NCI-H446 treated with DMSO at 0.1 percent for 48 hours (cell line): Measurements from ENCODE around the gene FRMD4A.
A peak's percentile ranks its signal among the peaks of the same experiment; 100 is the strongest.
"Not testable (repeated sequence)": the region's sequence is repeated elsewhere in the genome, so short reads cannot be mapped to it uniquely, and the experiment has no call there.

Experiments
- DNase-seq: peaks from one replicate; lab custom pipeline; 2025; lab: John Stamatoyannopoulos, UW

The FRMD4A gene

GRCh38 chr10:14052931-14053330 lies 277.8 kb downstream of the FRMD4A start:
- no peak for DNase-seq

GRCh38 chr10:14050598-14050997 lies 280.1 kb downstream of the FRMD4A start:
- no peak for DNase-seq

DNA sequence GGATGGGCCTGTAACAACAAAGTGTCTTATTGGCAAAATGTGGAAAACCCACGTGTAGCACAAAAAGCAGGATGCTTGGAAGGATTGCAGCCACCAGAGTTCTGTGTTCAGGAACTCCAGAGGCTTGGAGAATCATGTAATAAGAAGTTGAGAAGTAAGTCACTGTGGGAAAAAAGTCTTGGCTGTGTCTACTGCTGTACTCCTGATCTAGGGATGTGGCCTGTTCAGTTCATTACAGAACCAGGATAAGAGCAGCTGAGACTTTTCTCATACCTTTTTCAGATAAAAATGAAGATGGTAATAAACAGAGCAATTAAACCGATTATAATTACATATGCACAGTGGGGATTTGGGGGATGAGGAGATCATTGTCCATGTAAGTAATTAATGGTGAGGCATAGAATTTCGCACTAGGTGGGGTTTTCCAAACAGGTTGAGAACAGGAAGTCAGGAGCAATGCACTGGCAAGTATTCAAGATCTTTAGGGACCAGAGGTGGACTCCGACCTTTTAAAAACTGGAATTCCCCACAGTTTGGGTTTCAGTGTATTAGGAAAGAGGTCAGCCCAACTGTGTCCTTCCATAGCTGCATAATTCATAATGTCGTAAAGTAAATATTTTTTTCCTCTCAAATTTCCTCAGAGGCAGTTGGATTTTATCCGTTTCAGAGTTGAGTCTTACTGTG lies 281.7 kb downstream of the FRMD4A start:
- no peak for DNase-seq

DNA sequence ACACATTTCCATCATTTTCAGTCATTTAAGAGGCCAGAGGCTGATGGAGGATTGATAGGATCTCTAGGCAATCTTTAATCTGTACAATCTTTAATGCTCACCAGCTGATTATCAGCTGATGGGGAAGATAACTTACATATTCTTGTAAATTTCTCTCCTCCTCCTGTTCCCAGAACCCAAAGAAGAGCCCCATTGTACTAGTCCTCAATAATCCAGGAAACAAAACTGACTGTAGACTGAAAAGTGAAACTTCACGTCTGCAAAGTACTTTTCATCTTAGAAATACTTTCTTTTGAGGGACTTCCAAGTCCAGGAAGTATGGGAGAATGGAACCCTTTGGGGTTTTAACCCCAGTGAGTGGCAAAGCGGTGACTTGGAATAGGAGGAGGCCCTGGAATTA lies 283.3 kb downstream of the FRMD4A start:
- no peak for DNase-seq

GRCh38 chr10:14042051-14042450 lies 288.7 kb downstream of the FRMD4A start:
- DNase-seq = not testable (repeated sequence)

DNA sequence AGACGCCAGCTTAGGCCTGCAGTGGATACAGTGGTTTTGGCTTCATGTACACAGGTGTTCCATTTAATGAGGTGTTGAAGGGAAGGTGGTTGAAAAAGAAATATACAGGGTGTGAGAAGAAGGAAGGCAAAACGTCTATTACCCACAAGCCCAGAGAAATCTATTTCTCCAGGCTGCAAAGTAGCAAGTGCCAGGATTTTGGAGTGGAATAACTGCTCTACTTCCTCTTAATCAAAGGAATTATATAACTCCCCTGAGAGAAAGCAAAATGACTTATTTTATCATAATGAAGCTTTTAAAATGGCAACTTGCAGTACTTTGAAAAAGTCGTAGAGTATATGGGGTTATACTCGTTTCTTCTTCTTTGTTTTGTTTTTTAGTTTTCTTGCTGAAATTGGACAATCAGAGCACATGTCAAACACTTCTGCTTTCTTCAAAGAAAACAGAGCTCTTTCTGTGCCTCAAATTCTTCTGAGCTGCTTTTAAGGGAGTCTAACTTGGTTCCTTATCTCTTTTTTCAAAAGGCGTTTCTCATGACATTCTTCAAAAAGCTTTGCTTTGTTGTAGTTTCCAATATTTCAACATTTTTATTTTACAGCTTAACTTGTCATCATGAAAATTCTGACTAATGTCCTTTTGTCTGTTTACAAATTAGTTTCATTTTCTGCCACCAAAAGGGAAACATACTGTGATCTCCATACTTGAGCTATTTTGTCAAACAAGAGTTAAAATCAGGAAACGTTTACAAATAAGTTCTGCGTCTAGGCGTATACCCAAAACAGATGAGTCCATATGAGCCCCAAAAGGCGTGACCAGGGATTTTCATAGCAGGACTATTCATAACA lies 289.7 kb downstream of the FRMD4A start:
- no peak for DNase-seq

- no peak for DNase-seq
Measured at GRCh38 chr10:14039968-14040668, 290.6 kb downstream of the FRMD4A start.

GRCh38 chr10:14036233-14036632 lies 294.5 kb downstream of the FRMD4A start:
- no peak for DNase-seq

DNA sequence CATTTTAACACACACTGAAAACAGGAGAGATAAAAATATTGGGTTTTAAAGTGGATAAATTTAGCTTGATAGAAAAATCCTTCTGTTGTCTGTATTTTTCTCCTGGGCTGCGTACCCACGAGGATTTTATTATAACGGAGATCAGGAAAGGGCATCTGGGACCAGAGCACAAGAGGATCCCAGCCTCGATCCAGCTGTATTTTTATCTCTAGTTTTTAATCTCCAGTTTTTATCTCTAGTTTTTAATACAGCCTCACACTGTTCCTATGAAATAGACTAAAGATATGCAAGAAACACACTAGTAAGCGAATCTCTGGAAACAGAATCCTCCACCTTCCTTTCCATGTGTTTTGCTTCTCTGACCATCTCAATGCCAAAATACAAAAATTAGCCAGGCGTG lies 295.2 kb downstream of the FRMD4A start:
- no peak for DNase-seq

DNA sequence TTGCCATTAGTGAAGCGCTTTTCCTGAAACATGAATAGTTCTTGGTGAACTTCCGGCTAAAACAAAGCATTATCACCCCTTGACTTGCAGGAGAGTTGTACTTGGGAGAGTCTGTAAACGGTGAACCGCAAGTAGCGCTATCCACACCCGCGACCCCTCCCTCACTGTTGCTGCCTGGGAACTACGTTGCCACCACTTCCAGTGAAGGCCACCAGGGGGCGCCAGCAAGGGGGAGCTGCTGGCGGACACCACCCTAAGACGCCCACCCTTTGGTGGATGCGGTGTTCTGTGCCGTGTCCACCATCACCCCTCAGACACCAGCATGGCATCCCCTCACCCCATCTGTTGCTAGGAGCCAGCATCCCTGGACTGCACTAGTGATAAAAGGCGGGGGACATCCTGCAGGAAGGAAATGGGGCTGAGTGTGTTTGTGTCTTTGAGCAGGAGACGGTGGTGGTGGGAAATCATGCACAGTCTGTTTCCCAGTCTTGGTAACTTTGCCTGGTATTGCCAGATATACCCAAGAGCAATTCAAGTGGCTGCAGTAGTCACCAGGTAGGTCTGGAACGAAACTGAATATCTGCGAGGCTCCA lies 298.2 kb downstream of the FRMD4A start:
- no peak for DNase-seq

GRCh38 chr10:14026325-14026724 lies 304.4 kb downstream of the FRMD4A start:
- DNase-seq = no peak

GRCh38 chr10:14025283-14026189 lies 305.2 kb downstream of the FRMD4A start:
- no peak for DNase-seq

DNA sequence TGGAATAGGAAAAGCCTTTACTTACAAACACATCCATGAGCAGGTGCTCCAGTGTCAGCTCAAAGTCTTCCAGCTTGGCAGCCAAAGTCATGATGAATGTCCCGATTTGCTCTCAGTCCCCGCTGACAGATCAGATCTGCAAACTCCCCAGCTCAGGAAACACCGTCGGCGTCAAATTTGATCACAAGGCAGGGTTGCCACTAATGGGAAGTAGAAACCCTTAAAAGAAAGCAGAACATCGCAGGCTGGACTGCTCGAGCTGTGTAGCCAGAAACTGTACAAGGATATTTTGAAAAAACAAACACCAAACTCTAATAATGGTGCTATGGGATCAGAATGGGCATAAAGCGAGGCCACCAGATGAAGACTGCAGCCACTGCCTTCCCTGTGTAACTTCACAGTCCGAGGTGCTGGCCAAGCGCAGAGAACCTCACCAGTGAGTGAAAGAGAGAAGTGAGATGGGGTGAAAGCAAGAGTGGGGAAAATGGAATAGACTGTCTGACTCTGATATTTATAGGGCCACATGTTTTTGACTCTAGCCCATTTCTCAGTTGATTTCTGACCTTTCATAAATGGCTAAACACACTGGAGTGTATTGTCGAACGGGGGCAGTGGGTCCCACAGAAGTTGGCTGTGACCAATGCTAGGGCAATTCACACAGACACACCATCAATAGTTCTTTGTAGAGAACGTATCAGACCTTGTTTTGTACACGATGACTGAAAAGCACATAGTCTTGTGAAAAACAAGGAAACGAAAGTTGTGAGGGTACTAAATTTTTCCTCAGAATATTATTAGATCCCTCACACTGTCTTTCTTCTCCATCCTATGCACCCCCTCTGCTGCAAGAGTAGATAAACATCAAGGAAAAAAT lies 306.2 kb downstream of the FRMD4A start:
- DNase-seq = no peak

- DNase-seq = no peak
Measured at GRCh38 chr10:14023673-14024328, 306.9 kb downstream of the FRMD4A start.

DNA sequence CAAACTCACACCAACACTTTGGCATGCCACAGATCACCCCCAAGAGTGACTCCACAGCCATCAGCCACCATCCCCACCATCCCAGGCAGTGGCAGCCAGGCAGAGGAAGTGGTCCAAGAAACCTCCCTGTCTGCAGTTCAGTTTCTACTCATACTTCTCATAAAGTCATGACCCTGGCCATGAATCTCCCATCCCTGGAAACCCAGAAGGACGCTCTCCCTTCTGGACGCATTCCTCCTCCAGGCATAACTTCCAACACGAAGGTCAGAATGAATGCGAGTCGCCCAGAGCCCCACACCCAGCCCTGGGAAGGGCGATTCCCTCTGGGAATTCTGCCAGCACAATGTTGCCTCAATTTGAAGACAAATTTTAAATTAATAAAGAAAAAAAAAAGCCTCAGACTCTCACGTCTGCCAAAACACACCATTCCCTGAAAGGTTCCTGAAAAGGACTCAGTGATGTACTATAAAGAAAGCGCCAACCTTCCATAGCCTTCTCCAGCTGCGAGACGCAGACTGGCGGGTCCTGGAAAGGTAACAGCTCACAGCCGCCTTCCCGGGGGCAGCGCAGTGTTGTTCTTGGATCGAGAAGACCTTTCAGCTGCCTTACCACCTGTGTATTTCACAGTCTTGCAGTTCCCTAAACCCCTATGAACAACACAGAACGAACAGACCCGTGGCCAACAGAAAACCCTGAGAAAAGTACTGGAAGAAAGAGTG lies 307.6 kb downstream of the FRMD4A start:
- DNase-seq = peak; percentile 0

DNA sequence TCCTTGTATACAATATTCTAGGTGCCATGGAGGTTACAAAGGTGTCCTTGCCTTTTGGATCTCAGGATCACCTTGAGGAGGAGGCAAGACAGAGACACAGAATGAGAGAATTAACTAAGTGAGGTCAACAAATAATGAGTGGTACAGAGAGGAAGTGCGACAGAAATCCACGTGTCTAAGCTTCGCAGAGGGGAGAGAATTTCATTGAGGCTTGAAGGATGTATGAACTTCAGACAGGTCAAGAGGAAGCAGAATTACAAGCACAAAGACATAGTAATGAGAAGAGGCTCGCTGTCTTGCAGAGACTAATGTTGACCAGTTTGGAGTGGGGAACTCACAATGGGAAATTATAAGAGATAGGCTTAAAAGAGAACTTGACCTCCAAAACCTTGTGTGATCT lies 308.7 kb downstream of the FRMD4A start:
- DNase-seq = no peak

DNA sequence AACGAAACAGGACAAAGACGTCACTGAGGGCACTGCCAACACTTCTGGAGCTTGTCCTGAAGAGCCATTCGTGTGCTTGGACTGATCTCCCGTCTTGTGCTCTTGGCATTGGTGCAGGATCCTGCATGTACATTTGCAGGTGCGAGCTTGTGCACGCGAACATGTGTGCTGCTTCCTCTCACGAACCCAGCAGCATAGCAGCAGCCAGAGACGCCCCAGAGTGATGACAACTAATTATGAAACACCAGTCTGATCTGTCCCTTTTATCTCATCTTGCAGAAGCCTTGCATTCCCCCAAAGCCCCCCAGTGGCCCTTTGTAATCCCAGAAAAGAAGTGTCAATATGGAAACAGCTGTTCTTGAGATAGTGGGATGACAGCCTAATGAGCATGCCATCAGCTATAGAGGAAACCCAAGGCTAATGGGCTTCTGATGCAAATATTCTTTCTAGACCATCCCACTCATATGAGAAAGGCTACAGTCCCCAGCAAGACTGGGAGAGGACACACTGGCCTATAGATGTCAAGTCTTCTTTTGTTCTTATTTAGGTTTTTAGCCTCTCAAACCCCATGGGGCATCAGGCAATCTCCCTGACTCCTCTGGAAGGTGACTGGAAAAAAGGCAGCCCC lies 310.6 kb downstream of the FRMD4A start:
- no peak for DNase-seq

- DNase-seq = no peak
Measured at GRCh38 chr10:14017467-14017866, 313.3 kb downstream of the FRMD4A start.

- DNase-seq = no peak
Measured at GRCh38 chr10:14016931-14017333, 313.8 kb downstream of the FRMD4A start.
